GM20000 (cell line): ENCODE results near the gene GRID2.

Experiments used
- DNase-seq: peaks from one replicate; pipeline ENCODE4 v3.0.0; 2012; ENCODE audit warnings: low spot score
- TF ChIP-seq, protein P1 (sequence below): IDR thresholded peaks from 2 replicates; pipeline ENCODE4 v1.5.1; 2012; ENCODE audit warnings: mild to moderate bottlenecking, control low read depth; ENCODE audit errors: extremely low read depth, missing control alignments

The GRID2 gene

DNA sequence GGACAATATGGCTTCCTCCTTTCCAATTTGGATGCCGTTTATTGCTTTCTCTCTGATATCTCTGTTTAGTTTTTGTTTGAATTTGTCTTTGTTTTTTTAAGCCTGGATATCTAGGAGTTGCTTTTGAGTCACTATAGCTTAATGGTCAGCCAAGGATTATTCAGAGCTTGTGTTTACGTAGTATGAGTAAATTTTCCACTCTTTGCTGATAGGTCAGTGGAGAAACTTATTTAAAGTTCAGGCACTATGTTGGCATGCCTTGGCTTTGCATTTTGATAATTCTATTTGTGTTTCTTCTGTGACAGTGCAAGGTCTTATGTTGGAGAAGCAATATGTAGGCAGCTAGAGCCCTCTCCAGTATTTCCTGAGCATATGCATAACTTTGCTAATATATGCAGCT lies 315.2 kb downstream of the GRID2 start:
- DNase-seq: no peak
- TF ChIP-seq, protein P1, sequence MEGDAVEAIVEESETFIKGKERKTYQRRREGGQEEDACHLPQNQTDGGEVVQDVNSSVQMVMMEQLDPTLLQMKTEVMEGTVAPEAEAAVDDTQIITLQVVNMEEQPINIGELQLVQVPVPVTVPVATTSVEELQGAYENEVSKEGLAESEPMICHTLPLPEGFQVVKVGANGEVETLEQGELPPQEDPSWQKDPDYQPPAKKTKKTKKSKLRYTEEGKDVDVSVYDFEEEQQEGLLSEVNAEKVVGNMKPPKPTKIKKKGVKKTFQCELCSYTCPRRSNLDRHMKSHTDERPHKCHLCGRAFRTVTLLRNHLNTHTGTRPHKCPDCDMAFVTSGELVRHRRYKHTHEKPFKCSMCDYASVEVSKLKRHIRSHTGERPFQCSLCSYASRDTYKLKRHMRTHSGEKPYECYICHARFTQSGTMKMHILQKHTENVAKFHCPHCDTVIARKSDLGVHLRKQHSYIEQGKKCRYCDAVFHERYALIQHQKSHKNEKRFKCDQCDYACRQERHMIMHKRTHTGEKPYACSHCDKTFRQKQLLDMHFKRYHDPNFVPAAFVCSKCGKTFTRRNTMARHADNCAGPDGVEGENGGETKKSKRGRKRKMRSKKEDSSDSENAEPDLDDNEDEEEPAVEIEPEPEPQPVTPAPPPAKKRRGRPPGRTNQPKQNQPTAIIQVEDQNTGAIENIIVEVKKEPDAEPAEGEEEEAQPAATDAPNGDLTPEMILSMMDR: no peak

DNA sequence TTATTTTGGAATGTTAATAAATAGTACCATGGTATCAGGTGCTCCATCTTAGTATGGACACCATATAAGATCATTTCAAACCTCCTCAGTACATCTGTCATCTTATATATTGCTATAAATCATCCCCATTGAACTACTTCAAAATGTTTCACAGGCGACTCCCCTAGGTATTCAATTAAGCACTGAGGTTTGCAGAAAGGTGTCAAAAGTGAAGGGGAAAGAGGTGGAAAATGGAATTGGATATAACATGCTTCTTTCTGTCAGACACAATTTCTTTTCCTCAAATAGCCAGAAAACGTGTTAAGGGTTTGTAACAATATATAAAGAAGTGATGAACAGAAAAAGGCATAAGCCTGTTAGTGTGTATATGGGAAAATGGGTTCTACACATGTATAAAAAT lies 325.5 kb downstream of the GRID2 start:
- DNase-seq: no peak
- TF ChIP-seq, protein P1: no peak

DNA sequence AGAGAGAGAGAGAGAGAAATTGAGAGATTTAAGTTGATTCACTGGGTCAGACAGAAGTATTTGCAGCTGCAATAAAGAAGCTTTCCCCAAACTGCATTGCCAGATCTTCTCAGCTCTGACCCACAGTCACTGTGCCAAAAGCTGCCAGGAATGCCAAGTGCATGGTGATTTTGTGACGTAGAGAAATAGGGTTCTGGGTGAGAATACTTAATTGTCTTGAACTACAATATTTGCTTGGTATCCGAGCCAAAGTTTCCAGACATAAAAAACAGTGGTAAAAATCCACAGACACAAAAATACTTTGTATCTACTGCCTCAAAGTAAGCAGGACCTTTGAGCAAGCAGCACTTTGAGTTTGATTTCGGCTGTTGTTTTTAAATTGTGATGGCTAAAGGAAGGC lies 331.1 kb downstream of the GRID2 start:
- DNase-seq: no peak
- TF ChIP-seq, protein P1: no peak

DNA sequence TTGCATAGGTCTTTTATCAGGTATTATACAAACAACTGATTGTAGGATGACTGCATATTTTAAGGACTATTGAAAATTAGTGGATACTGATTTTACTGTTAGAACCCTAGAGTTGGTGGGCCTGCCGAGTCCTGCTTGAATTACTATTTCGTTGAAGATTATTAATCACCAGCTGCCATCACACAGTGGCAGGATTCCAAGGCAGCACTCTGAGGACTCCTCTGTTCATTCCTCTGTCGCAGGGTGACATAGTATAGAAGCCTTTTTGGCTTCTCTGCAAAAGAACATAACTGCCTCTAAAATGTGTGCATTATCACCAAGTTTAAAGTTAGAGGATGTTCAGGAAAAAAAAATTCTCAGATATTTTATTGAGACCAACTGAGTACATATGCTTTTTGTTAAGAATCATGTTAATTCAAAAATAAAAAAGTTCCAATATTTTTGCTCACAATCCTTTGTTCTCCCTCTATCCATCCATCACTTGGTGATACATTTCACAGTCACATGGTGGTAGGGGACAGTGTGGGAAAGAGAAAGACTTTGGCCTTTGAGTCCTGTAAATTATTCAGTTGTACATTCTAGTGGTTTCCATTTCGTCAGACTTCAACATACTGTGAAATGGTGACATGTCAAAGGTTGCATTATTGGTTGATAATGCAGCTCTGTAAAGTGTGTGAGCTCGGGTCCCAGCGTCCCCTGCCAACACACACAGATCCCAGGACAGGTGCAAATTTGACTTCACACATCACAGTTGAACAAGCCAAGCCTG lies 332.5 kb downstream of the GRID2 start:
- DNase-seq: no peak
- TF ChIP-seq, protein P1: no peak

DNA sequence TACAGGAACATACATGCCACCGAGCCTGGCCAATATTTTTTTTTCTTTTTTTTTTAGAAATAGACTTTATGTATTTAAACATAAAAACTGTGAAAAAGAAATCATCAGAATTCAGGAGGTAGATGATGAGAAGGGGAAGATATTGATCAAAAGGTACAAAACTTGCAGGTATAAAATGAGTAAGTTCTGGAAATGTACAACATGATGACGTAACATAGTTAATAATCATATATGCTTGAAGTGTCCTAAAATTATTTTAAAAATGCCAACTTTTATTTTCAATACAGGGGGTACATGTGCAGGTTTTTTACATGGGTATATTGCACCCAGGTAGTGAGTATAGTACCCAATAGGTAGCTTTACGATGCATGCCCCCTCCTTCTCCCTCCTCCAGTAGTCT lies 337.6 kb downstream of the GRID2 start:
- TF ChIP-seq, protein P1: no peak
- DNase-seq: no peak

DNA sequence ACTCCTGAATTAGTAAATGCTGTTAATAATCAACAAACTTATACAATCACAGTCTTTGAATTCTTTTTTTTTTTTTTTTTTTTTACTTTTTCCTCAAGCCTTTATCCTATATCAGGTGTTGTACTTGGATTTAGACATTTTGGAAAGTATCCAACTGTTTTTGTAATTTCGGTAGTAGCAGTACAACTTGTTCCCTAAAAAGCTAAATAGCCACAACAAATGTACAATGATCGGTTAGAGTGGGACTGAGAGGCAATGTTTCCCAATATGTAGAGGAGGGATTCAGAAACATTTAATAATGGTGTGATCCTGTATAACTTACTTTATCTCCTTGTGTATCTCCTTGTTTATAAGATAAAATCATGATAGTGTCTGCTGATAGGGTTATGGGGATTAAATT lies 343.1 kb downstream of the GRID2 start:
- TF ChIP-seq, protein P1: no peak
- DNase-seq: no peak

DNA sequence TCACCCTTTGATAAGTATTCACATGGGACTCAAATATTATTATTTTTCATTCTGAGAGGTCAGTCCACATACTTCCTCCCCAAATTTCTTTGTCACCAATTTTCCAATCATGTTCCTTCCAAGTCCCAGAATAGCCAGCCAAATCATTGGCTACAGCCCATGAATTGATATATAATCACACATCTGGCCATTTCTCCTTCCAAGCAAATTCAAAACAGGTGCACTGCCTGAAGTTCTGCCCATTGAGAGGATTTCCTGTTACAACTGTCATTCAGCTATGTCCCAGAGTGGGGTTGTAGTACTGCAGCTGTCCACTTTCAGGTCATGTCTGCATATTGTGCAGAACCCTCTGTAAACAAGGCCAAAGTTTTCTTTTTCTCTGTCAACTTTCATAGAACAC lies 347.8 kb downstream of the GRID2 start:
- TF ChIP-seq, protein P1: no peak
- DNase-seq: no peak
